ENCODE data around the gene COMT. TPM values are rescaled to one million over a fixed set of nuclear protein-coding genes. Genes with fewer than 3 reads are reported as not detected.

The COMT gene
- total RNA-seq, 2 experiments from 2014 or later, result 90.8 to 112 TPM

GRCh38 chr22:20011123-20011992 lies 69.8 kb downstream of the COMT start:
- intact Hi-C loops (cut with micrococcal nuclease; ENCODE audit: unreplicated experiment), result no loop called here
- no peak overlapping the region for H3K27ac ChIP-seq (ENCODE audit: low read depth, low read length, poor library complexity, severe bottlenecking)
- POLR2A ChIA-PET, result no interaction called here

DNA sequence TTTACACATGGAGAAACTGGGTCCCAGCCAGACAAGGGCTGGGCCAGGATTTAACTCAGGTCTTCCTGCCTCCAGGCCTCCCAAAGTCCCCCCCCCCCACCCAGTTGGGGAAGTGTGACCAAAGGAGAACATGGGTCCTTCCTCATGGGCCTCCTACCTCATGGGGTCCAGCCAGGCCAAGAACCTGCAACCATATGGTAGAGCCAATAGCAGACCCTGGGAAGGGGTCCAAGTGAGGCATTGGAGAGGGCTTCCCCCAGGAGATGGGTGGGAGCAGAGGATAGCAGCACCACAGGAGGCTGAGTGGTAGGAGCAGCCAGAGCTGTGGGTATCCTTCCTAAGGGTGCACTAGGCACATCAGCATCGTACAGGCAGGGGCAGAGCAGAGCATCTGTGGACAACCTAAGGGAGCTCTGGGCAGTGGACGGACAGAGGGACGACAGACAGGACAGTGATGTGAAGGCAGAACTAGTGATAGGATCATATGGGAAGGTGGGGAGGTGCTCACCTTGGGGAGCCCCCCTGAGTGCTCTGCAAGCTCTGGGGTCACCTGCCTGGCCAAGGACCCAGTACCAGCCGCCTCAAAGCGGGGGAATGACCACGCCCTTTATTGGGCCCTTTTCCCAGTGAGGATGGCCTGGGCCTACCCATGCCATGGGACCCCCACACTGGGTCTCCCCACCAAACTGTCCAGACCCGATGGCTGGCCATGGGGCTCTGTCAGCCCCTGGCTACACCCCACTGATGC lies 70.6 kb downstream of the COMT start:
- Histone ChIP-seq H3K4me3 (ENCODE audit: low read depth, low read length, poor library complexity, severe bottlenecking) (no peak overlapping the region), H3K79me2 (ENCODE audit: insufficient read depth, low read depth, low read length) (no peaks in the 10 kb centered on the region), H2AFZ (ENCODE audit: low read length) (no peak overlapping the region), H3K9me2 (ENCODE audit: insufficient read depth, low read length) (no peaks in the 10 kb centered on the region), H3K4me1 (ENCODE audit: insufficient read depth, low read length, poor library complexity, severe bottlenecking) (peaks cover 9% of the 10 kb centered on the region), H3K9me3 (ENCODE audit: low read length) (no peaks in the 10 kb centered on the region), H3K4me2 (ENCODE audit: low read length) (no peak overlapping the region), H3K27ac (ENCODE audit: low read depth, low read length, poor library complexity, severe bottlenecking) (no peak overlapping the region), H3K36me3 (ENCODE audit: insufficient read depth, low read length) (no peaks in the 10 kb centered on the region), H4K20me1 (ENCODE audit: insufficient read depth, low read length) (no peaks in the 10 kb centered on the region)
- ChIA-PET CTCF (ENCODE audit: unreplicated experiment) (no interaction called here), POLR2A (no interaction called here)
- TF ChIP-seq CTCF (conservative IDR thresholded peaks at IDR 0.05; ENCODE audit: low read length), result no peak
- no peak for TF ChIP-seq EZH2phosphoT487 (IDR thresholded peaks at IDR 0.05; ENCODE audit: borderline replicate concordance, low read depth, low read length)
- DNase-seq (ENCODE audit: low spot score), result no peak
- no TSS peak for BruUV-seq (replicated peaks)
- intact Hi-C loops (cut with micrococcal nuclease; ENCODE audit: unreplicated experiment), result no loop called here

More at GRCh38 chr22:20011123-20011992, 69.8 kb downstream of the COMT start:
- no peak overlapping the region for H2AFZ ChIP-seq (ENCODE audit: low read length)
- H3K9me2 ChIP-seq (ENCODE audit: insufficient read depth, low read length), result no peaks in the 10 kb centered on the region
- H3K9me3 ChIP-seq (ENCODE audit: low read length), result no peaks in the 10 kb centered on the region
- no peak overlapping the region for H3K4me3 ChIP-seq (ENCODE audit: low read depth, low read length, poor library complexity, severe bottlenecking)
- no peak for DNase-seq (ENCODE audit: low spot score)
- BruUV-seq (replicated peaks), result no TSS peak
- H3K4me1 ChIP-seq (ENCODE audit: insufficient read depth, low read length, poor library complexity, severe bottlenecking), result peaks cover 7% of the 10 kb centered on the region
- CTCF ChIA-PET (ENCODE audit: unreplicated experiment), result no interaction called here
- no peak for TF ChIP-seq EZH2phosphoT487 (IDR thresholded peaks at IDR 0.05; ENCODE audit: borderline replicate concordance, low read depth, low read length)
- no peak for TF ChIP-seq CTCF (conservative IDR thresholded peaks at IDR 0.05; ENCODE audit: low read length)
- no peak overlapping the region for H3K4me2 ChIP-seq (ENCODE audit: low read length)
- H4K20me1 ChIP-seq (ENCODE audit: insufficient read depth, low read length), result no peaks in the 10 kb centered on the region
- H3K36me3 ChIP-seq (ENCODE audit: insufficient read depth, low read length), result no peaks in the 10 kb centered on the region
- no peaks in the 10 kb centered on the region for H3K79me2 ChIP-seq (ENCODE audit: insufficient read depth, low read depth, low read length)
